ENCODE results near the gene PLXNA1.

PLXNA1 gene

DNA sequence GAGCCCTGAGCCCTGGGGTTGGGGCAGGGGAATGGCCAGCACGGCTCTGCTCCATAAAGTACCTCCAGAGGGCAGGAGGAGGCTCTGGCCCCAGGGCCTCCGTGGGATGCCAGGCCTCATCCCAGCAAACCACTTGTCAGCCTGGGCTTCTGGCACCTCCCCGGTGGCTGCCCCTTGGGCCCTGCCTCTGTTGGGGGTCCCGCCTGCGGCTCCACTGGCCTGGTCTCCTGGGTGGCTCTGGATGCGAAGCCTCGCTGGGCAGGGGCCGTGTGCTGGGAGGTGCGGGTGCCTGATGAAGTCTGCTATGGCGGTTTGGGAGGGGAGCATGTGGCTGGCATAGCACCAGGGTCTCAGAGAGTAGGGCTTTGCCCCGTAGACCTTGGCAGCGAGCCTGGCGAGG, 37.6 kb downstream of the PLXNA1 start:
- CTCF ChIA-PET, result no interaction called here
- Histone ChIP-seq H3K4me1 (ENCODE audit: control insufficient read depth, insufficient read depth, low read length) (no peaks in the 10 kb centered on the region), H3K36me3 (ENCODE audit: control insufficient read depth in 2 of 2, insufficient read depth in 1 of 2, low read length in 2 of 2) (peaks cover 0 to 100% of the 10 kb centered on the region in 2 experiments; a peak in 1 of 3 replicates), H3K27ac (ENCODE audit: extremely low read depth, low read depth, low read length) (no peak overlapping the region), H3K4me3 (ENCODE audit: low read depth, low read length) (no peak overlapping the region), H3K9me3 (ENCODE audit: control insufficient read depth, insufficient read depth, low read depth, low read length) (no peaks in the 10 kb centered on the region)
- POLR2A ChIA-PET, result no interaction called here
- peak; percentile 48 for TF ChIP-seq ZIC2 (tag by site-specific recombination; IDR thresholded peaks at IDR 0.05)
- TF ChIP-seq, protein P1, sequence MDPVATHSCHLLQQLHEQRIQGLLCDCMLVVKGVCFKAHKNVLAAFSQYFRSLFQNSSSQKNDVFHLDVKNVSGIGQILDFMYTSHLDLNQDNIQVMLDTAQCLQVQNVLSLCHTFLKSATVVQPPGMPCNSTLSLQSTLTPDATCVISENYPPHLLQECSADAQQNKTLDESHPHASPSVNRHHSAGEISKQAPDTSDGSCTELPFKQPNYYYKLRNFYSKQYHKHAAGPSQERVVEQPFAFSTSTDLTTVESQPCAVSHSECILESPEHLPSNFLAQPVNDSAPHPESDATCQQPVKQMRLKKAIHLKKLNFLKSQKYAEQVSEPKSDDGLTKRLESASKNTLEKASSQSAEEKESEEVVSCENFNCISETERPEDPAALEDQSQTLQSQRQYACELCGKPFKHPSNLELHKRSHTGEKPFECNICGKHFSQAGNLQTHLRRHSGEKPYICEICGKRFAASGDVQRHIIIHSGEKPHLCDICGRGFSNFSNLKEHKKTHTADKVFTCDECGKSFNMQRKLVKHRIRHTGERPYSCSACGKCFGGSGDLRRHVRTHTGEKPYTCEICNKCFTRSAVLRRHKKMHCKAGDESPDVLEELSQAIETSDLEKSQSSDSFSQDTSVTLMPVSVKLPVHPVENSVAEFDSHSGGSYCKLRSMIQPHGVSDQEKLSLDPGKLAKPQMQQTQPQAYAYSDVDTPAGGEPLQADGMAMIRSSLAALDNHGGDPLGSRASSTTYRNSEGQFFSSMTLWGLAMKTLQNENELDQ (tag by site-specific recombination; IDR thresholded peaks at IDR 0.05; ENCODE audit: low read depth), result no peak

DNA sequence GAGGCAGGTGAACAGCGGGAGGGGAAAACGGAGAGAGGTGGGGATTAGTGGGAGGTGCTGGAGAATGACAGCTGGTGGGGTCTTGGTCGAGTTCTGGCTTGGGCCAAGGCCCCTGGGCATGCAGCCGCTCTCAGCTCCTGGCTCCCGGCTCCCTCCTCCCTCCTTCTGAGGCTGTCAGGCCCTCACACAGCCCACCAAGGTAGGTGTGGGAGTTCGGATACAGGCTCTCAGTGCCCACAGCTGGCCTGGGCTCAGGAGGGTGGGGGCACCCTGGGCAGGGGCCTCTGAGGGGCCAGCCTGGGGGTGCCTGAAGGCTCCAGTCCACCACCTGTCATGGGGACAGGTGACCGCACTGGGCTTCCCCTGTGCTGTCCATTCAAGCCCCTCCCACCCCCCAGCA, 39.9 kb downstream of the PLXNA1 start:
- Histone ChIP-seq H3K4me1 (ENCODE audit: control insufficient read depth, insufficient read depth, low read length) (no peaks in the 10 kb centered on the region), H3K27ac (ENCODE audit: extremely low read depth, low read depth, low read length) (no peak overlapping the region), H3K36me3 (ENCODE audit: control insufficient read depth in 2 of 2, insufficient read depth in 1 of 2, low read length in 2 of 2) (peaks cover 0 to 100% of the 10 kb centered on the region in 2 experiments; a peak in 1 of 3 replicates), H3K9me3 (ENCODE audit: control insufficient read depth, insufficient read depth, low read depth, low read length) (no peaks in the 10 kb centered on the region), H3K4me3 (ENCODE audit: low read depth, low read length) (no peak overlapping the region)
- no peak for TF ChIP-seq ZNF677 (tag by site-specific recombination; IDR thresholded peaks at IDR 0.05)
- CTCF ChIA-PET, result interaction anchor here (0.7 kb wide), 1 partner anchor 273 kb away, joined by 7 read pairs; no protein-coding TSS in a partner anchor
- POLR2A ChIA-PET, result no interaction called here

- CTCF ChIA-PET, result no interaction called here
- no peak overlapping the region for H3K27ac ChIP-seq (ENCODE audit: extremely low read depth, low read depth, low read length)
- POLR2A ChIA-PET, result no interaction called here
Observed at GRCh38 chr3:127025456-127025855, 42.5 kb downstream of the PLXNA1 start.

DNA sequence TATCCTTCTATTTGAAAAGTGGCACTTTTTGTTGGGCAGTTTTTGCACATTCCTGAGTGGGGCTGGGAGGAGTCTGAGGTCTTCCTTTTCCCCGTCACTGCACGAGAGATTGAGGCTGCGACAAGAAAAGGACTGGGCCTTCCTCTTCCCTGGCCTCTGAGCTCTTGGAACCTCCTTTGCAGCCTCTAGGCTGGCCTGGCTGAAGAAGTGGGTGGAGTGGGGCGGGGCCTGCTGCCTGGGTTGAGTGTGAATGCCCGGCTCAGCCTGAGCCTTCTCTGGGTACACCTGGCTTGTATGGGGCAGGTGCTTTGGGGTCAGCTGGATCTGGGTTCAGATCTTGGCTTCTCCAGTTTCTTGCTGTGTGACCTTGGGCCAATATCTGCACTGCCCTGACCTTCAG, 43.1 kb downstream of the PLXNA1 start:
- Histone ChIP-seq H3K36me3 (ENCODE audit: control insufficient read depth in 2 of 2, insufficient read depth in 1 of 2, low read length in 2 of 2) (peaks cover 0 to 99% of the 10 kb centered on the region in 2 experiments; a peak in 1 of 3 replicates), H3K4me1 (ENCODE audit: control insufficient read depth, insufficient read depth, low read length) (no peaks in the 10 kb centered on the region), H3K9me3 (ENCODE audit: control insufficient read depth, insufficient read depth, low read depth, low read length) (no peaks in the 10 kb centered on the region), H3K4me3 (ENCODE audit: low read depth, low read length) (no peak overlapping the region), H3K27ac (ENCODE audit: extremely low read depth, low read depth, low read length) (no peak overlapping the region)
- ChIA-PET POLR2A (no interaction called here), CTCF (no interaction called here)
- TF ChIP-seq ZNF394 (tag by site-specific recombination; IDR thresholded peaks at IDR 0.05; ENCODE audit: borderline replicate concordance) (no peak), ZNF645 (tag by site-specific recombination; IDR thresholded peaks at IDR 0.05) (no peak), ZNF449 (tag by site-specific recombination; IDR thresholded peaks at IDR 0.05) (no peak), SP2 (tag by site-specific recombination; IDR thresholded peaks at IDR 0.05) (no peak), ZNF157 (tag by site-specific recombination; IDR thresholded peaks at IDR 0.05) (no peak)
- TF ChIP-seq, protein P2, sequence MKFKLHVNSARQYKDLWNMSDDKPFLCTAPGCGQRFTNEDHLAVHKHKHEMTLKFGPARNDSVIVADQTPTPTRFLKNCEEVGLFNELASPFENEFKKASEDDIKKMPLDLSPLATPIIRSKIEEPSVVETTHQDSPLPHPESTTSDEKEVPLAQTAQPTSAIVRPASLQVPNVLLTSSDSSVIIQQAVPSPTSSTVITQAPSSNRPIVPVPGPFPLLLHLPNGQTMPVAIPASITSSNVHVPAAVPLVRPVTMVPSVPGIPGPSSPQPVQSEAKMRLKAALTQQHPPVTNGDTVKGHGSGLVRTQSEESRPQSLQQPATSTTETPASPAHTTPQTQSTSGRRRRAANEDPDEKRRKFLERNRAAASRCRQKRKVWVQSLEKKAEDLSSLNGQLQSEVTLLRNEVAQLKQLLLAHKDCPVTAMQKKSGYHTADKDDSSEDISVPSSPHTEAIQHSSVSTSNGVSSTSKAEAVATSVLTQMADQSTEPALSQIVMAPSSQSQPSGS (tag by site-specific recombination; IDR thresholded peaks at IDR 0.05; ENCODE audit: low read depth), result no peak

More at GRCh38 chr3:127025456-127025855, 42.5 kb downstream of the PLXNA1 start:
- Histone ChIP-seq H3K9me3 (ENCODE audit: control insufficient read depth, insufficient read depth, low read depth, low read length) (no peaks in the 10 kb centered on the region), H3K36me3 (ENCODE audit: control insufficient read depth in 2 of 2, insufficient read depth in 1 of 2, low read length in 2 of 2) (peaks cover 0 to 99% of the 10 kb centered on the region in 2 experiments; a peak in 1 of 3 replicates), H3K4me3 (ENCODE audit: low read depth, low read length) (no peak overlapping the region), H3K4me1 (ENCODE audit: control insufficient read depth, insufficient read depth, low read length) (no peaks in the 10 kb centered on the region)
- TF ChIP-seq ZNF155 (tag by site-specific recombination; IDR thresholded peaks at IDR 0.05) (no peak), ZNF558 (tag by site-specific recombination; IDR thresholded peaks at IDR 0.05) (no peak), ZNF157 (tag by site-specific recombination; IDR thresholded peaks at IDR 0.05) (no peak), ZNF2 (tag by site-specific recombination; IDR thresholded peaks at IDR 0.05) (no peak), KLF7 (tag by site-specific recombination; IDR thresholded peaks at IDR 0.05; ENCODE audit: borderline replicate concordance) (no peak)

All from HEK293 (cell line).